CD4-positive, alpha-beta T cell treated with Interleukin-4 for 4 hours (primary cell): ENCODE measurements around the gene GYPA.
"Not testable (repeated sequence)": the region's sequence is repeated elsewhere in the genome, so short reads cannot be mapped to it uniquely, and the experiment has no call there.

Experiments
- DNase-seq: peaks from one replicate; pipeline ENCODE4 v3.0.0-alpha.2; 2020

Gene GYPA

GRCh38 chr4:144128709-144129320 is 11.7 kb downstream of the GYPA start:
- DNase-seq = not testable (repeated sequence)

GRCh38 chr4:144125109-144125508 is 15.4 kb downstream of the GYPA start:
- DNase-seq = not testable (repeated sequence)

GRCh38 chr4:144123982-144124635 is 16.4 kb downstream of the GYPA start:
- not testable (repeated sequence) for DNase-seq

- not testable (repeated sequence) for DNase-seq
Measured at GRCh38 chr4:144123269-144123668, 17.2 kb downstream of the GYPA start.

GRCh38 chr4:144119752-144120151 is 20.8 kb downstream of the GYPA start:
- DNase-seq = not testable (repeated sequence)

GRCh38 chr4:144115519-144115918 is 25.0 kb downstream of the GYPA start:
- no peak for DNase-seq

- no peak for DNase-seq
Measured at GRCh38 chr4:144113546-144113945, 27.0 kb downstream of the GYPA start.

GRCh38 chr4:144104509-144105130 is 35.9 kb downstream of the GYPA start:
- no peak for DNase-seq

- not testable (repeated sequence) for DNase-seq
Measured at GRCh38 chr4:144097776-144098175, 42.7 kb downstream of the GYPA start.

- not testable (repeated sequence) for DNase-seq
Measured at GRCh38 chr4:144093995-144094394, 46.5 kb downstream of the GYPA start.

GRCh38 chr4:144091181-144091580 is 49.3 kb downstream of the GYPA start:
- DNase-seq = not testable (repeated sequence)

- no peak for DNase-seq
Measured at GRCh38 chr4:144090744-144091143, 49.8 kb downstream of the GYPA start.

- not testable (repeated sequence) for DNase-seq
Measured at GRCh38 chr4:144082053-144082452, 58.5 kb downstream of the GYPA start.

- not testable (repeated sequence) for DNase-seq
Measured at GRCh38 chr4:144080135-144080534, 60.4 kb downstream of the GYPA start.

GRCh38 chr4:144078746-144079145 is 61.8 kb downstream of the GYPA start:
- not testable (repeated sequence) for DNase-seq

GRCh38 chr4:144061556-144061955 is 79.0 kb downstream of the GYPA start:
- DNase-seq = not testable (repeated sequence)

- DNase-seq = not testable (repeated sequence)
Measured at GRCh38 chr4:144060234-144060859, 80.2 kb downstream of the GYPA start.
